ENCODE measurements around the gene PALS2.

- TF ChIP-seq CTCF (IDR thresholded peaks at IDR 0.05): no peak
- no peak for TF ChIP-seq POLR2A (IDR thresholded peaks at IDR 0.05)
These were observed 2.3 kb upstream of the PALS2 start for GRCh38 chr7:24570983-24571382.
